Measurements from ENCODE around the gene TTC17.

- TF ChIP-seq CTCF (IDR thresholded peaks at IDR 0.05) = no peak
- TF ChIP-seq EZH2 (IDR thresholded peaks at IDR 0.05) = no peak
Observed at GRCh38 chr11:43467958-43468357, 109.2 kb downstream of the TTC17 start.
